Sigmoid colon (tissue), 4 donors: ENCODE results near the gene SNTB2.

Experiments
- CTCF ChIP-seq, 4 experiments: fragments of 450-650 bp in 3 of 4; fragments of 200-600 bp in 1 of 4; IDR thresholded peaks; one replicate each; pipeline ENCODE4 v1.5.1; 2016 to 2019; ENCODE audit warnings: antibody characterized with exemption in 4 of 4, mild to moderate bottlenecking in 3 of 4, moderate library complexity in 2 of 4
- EP300 ChIP-seq, 4 donors: sonication (generic); formaldehyde crosslinking; IDR thresholded peaks; one replicate each; pipeline ENCODE4 v1.6.1; 2017; ENCODE audit warnings: antibody characterized with exemption in 4 of 4
- POLR2A ChIP-seq, 2 donors: fragments of 450-650 bp; IDR thresholded peaks; one replicate each; pipeline ENCODE4 v1.6.1; 2016; ENCODE audit warnings: antibody characterized with exemption in 2 of 2, mild to moderate bottlenecking in 2 of 2, moderate library complexity in 2 of 2

- TF ChIP-seq EP300 (IDR thresholded peaks at IDR 0.05) (no peak), CTCF (IDR thresholded peaks at IDR 0.05) (no peak), POLR2A (IDR thresholded peaks at IDR 0.05) (no peak)
These were observed 22.8 kb downstream of the SNTB2 start for GRCh38 chr16:69209735-69210134.
